GM21723 (cell line): Measurements from ENCODE around the gene RBPJL.
"Not testable (repeated sequence)": the region's sequence is repeated elsewhere in the genome, so short reads cannot be mapped to it uniquely, and the experiment has no call there.

Experiments used
- ATAC-seq: cut with Tn5 transposase; IDR thresholded peaks from one replicate; pipeline ENCODE4 v1.9.1; 2021; ENCODE audit warnings: mild to moderate bottlenecking, moderate library complexity; ENCODE audit not compliant: unreplicated experiment

The RBPJL gene

DNA sequence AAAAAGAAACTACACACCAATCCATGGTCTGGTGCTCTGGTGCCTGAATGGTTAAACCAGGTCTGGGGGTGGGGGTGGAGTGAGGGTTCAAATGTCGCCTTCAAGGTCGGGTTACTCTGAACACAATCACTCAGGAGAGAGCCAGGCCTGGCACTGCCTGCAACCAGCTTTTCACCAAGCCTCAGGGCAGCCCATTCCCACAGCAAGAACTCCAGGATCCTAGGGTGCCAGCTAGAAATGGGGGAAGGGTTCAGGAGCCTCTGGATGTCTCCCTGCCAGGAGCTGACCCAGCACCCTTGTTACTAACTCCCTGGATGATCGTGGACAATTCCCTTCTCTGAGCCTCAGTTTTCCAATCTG, 34.9 kb downstream of the RBPJL start:
- no peak for ATAC-seq

DNA sequence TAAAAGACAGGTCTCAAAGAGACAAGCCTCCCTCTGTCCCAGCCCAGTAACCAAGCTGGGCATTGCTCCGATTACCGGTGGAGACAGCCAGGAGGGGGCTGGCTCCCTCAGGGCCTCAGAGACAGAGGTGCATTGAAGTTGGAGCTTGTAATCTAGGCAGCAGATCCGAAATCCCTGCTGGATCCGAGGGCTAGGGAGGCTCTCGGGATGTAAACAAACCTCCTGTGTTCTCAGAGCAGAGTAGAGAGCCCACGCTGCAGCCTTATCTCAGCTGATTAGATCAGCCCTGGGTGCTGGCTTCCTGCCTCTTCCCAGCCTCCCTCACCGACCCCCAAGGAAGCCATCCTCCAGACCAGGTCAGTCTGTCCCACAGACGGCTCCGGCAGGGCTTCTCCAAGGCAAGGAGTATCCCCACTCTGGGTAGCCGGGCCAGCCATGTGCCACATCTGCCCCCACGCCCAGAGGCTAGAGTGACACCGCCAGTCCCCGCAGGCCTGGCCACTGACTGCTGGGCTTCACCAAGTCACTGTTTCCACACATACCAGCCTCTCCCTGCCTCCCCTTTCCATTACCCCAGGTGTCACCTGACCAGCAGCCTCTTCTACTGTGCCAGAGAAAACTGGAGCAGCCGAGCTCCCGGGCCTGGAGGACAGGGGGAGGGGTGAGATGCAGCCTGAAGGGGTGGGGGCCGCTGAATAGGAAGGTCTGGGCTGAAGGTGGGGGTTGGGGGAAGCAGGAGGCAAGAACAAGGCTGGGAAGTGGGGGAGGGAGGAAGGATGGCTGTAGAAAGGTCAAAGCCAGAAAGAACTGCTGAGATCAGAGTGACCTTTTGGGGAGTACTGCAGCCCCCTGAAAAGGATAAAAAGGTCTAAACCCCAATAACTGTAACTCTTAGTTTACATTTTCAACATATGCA, 35.6 kb downstream of the RBPJL start:
- ATAC-seq, result no peak

DNA sequence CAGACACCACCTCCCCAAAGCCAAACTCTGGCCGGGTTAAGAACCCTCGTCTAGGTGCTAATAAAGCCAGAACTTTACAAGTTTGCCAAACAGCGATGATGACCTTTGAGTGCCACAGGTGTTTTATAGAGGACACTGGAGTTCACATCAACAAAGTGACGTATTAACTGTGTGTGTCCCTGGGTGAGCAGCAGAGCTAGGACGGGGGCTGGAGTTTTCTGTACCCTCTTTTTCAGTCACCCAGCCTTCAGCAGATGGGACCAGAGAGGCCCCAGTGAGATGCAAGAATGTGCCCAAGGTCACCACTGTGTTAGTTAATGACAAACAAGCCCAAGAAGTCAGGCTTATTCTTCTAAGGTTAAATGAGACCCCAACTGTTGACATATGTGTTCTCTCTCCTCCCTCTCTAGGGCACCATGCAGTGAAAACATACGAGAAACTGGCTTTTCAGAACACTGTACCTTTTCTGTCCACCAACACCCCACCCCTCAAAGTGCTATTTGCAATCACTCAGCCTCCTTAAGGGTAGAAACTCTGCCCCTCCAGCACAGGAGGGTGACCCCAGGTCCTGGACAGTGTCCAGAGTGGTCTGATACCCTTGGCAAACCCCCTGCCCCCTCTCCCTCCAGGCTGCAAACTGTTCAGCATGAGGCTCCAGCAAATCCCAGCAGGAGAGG, 36.4 kb downstream of the RBPJL start:
- ATAC-seq, result no peak

DNA sequence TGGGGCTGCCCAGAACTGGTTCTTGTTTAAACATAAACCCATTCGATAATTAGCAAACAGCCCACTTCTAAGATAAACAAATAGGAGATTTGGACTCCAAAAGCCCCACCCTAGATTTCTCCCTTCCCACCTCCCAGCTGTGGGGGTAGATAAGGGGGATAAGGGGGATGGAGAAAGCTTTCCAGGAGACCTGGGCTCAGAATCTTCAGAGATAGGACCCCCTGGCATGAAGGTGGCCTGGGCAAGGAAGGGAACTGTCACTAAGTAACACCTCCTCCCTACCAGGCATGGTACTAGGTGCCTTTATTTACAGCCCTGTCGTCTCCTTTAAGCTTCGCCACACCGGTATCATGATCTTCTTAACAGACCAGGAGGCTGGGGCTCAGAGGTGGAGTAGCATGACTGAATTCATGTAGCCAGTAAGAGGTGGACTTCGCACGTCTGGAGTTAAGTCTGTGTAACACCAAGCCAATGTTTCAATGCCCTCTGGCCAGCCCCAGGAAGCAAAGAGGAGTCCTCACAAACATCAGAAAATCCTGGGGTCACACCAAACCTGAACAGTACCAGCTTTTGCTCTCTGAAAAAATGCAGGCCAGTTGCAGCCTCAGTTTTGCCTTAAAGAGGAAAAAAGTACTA, 37.0 kb downstream of the RBPJL start:
- ATAC-seq, result no peak

DNA sequence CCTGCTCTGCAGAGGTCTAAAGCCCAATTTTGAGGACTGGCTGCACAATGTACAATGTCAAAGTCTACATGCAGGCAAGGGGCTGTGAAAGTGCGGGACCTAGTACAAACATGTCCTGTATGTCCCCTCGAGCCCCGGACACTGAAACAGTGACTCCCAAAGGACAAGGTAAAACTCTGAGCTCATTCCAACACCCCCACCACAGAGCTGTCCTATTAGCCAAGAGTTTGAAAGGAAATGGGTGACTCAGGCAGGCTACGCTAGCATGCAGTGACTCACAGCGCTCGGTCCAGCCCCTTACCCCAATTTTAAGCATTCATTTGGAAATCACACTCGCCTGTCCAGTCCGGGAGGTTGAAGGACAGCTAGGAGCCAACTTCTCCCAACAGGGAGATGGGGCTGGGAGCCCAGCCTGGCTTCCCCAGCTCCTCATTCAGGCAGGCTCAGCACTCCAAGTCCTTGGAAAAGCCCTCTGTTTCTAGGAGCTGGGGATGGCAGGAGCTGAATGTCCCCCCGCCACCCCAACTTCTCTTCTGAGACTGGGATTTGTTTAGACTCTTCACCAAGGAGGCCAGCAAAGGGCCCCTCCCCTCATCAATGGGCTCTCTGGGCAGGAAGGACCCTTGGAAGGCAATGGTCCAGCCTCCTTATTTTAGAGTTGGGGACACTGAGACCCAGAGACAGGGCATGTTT, 37.7 kb downstream of the RBPJL start:
- no peak for ATAC-seq

DNA sequence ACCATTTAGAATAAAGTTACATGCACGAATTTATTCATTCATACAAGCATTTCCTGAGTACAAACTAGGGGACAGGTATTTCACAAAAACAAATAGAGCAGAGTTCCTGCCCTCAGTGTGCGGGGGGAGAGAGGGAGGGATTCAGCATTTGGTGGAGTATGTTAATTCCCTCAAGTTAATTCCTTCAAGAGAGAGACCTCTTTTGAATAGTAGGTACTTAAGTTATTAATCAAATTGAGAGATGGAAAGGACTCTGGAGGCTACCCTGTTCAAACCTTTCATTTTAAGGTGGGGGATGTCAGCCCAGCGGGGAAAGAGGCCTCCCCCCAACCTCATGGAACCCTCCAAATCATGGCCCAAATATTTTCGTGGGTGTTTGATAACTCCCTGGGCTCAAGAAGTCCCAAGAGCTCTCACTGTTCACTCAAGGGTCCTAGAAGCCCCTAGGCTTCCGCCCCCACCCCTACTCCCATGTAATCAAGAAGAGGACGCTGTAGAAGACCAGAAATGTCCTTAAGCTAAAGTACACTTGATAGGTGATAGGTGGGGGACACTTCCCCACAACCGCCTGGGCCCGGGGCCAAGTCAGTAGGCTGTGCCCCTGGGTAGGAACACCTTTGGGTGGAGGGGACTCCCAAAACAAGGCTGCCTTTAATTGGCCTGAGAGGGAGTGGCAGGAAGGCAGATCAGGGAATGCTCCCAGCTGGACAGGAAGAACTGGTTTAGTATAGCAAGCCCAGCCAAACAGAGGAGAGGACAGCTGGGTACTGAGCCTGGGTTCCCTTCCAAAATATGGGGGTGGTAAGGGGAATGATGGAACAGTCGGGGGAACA, 38.7 kb downstream of the RBPJL start:
- no peak for ATAC-seq

DNA sequence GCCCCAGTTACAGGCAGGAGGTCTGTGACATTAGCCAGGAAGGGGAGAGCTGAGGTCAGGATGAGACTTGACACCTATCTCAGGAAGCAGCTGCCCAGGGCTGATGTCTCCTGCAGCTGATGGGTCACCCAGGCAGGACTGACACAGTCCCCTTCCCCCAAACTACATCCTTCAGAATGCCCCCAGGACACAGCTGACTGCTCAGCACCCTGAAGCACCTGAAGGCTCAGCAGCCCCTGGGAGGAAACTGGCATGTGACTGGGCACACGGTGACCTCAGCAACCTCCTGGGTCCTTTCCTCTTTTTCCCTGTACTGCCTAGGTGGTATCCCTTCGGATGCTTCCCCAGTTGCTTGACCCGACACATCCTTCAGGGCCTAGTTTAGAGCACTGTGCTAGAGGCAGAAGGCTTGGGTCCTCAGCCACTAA, 39.7 kb downstream of the RBPJL start:
- ATAC-seq, result no peak

DNA sequence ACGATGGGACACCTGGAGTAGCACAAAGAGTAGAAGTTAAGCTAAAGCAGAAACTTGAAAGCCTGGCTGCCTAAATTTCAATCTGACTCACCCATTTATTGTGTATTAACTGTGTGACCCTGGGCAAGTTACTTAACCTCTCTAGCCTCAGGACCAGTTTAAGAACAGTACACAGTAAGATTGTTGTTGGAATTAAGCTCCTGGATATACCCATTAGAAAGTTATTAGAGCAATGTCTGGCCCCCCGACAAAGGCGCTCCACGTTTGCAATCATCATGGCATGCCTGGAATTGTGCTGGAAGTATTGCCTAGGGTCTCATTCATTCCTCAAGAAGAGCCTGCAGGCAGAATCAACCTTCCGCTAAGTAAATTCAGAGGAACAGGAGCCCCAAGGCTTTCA, 40.2 kb downstream of the RBPJL start:
- ATAC-seq, result no peak

DNA sequence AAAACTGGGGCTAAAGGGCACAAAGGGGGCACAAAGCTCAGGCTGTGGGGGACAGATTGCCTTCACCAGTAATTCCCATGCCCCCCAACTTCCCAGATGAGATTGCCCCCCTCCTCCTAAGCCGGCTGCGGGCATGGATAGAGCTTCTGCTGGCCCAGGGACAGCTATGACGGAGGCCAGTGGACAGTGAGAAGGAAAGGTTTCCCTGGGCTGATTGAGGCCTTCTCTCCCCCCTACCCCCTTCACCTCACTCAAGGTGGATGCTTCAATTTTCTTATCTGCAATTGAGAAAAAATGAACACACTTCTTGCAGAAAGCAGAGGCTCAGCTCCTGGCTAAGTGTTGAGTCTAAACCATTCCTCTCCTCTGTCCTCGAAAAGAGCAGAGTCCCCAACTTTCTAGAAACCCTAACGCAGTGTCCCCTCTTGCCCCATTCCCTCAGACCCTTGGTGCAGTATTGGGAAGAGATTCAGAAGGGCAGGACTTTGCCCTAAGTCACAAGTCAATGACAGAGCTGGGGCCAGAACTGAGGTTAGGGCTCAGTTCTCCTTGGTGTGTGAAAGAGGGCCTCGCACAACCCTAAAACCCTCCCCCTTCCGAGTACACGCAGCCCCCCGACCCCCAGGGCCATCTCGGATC, 40.8 kb downstream of the RBPJL start:
- ATAC-seq, result no peak

DNA sequence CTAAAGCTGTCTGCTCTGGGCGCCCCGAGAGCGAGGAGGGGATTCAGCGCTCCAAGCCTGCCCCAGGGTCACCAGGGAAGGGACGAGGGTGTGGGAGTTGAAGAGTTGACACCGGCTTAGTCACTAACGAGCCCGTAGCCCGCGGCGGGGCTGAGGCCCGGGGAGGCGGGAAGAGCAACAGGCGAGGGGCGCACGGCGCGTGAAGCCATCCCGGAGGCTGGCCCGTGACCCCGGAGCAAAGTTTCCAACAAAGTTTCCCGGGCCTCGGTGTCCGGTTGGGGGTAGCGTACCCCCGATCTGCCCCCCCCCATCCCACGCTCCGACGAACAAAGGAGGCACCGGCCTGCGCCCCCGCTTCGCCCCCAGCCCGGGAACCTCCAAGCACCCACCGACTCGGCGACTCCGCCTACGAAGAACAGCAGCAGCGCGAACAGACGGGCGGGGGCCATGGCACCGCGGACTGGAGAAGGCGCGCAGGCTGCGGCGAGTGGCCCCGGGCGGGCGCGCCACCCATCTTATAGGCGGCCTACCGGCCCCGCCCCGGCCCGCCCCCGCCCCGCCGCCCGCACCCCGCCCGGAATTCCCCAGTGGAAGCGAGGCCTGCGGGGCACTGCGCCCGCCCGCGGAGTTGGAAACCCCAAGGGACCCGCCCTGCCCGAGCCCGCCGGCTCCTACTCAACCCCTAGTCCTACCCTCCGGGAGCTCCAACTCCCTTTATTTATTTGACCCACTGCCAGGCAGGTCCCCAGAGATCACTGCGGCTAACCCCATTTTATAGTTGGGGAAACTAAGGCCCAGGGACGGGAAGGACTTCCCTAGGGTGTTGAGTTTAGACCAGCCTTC, 41.5 kb downstream of the RBPJL start, which contains the start of gene SDC4:
Gene SDC4 (minus strand): TSS at position 489 of the 843 bp plus-strand sequence. CDS start 40 bp downstream, at position 449.
- no peak for ATAC-seq

DNA sequence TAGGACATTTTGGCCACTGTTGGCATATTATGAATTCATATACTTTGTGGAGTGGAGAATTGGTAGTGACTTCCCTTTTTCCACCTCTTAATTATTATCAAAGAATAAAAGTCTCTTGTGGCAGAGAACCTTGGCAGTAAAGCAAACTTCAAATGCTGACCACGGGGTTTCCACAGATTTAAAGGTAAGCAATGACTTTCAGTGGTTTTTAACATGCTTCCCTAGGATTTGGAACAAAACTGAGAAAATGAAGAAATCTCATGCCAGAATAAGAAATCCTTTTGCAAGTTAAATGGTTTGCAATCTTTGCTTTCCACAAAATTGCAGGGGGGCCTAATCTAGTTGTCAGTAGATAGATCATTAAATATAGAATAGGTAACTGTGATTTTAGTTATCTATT, 43.6 kb downstream of the RBPJL start:
- no peak for ATAC-seq

DNA sequence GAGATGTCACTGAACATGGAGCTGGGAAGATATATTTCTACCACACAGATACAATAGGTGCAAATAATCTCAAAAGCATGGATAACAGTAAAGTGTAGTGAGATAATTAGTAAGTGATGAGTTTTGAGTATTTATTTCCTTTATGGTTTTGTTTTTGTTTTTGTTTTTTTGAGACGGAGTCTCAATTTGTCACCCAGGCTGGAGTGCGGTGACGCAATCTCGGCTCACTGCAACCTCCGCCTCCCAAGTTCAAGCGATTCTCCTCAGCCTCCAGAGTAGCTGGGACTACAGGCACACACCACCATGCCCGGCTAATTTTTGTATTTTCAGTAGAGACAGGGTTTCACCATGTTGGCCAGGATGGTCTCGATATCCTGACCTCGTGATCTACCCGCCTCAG, 44.2 kb downstream of the RBPJL start:
- not testable (repeated sequence) for ATAC-seq

DNA sequence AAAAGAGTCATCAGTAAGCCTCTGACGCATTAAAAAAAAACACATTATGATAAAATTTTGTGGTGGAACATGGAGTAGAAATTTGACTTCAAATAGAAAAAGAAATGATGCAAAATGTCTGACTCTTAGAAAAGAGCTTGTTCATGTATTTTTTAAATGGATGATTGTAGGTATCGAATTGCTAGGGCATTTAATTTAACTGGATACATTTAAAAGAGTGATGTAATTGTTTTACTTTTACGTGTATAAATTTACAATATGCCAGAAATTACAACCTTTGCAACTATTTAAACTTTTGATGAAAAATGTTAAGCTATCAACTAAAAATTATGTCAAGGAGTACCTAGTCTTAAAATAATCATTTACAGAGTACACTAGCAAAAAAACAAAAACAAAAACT, 46.1 kb downstream of the RBPJL start:
- ATAC-seq, result no peak

DNA sequence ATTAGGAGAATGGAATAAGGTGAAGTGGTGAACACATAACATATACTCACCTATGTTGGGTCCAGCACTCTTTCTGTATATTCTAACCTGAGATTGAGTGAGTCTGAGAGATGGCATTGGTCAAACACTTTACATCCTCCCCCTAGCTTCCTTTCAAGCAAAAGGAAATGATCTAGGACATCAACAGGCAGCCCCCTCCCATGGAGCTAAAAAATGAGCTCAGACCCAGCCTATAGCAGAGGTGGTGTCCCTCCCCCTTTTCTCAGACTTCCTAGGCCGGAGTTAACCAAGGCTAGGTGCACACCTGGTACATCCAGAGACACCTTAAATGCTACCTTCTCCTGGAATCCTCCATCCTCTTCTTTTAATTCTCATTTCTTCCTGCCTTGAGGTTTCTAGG, 47.1 kb downstream of the RBPJL start:
- ATAC-seq, result no peak

DNA sequence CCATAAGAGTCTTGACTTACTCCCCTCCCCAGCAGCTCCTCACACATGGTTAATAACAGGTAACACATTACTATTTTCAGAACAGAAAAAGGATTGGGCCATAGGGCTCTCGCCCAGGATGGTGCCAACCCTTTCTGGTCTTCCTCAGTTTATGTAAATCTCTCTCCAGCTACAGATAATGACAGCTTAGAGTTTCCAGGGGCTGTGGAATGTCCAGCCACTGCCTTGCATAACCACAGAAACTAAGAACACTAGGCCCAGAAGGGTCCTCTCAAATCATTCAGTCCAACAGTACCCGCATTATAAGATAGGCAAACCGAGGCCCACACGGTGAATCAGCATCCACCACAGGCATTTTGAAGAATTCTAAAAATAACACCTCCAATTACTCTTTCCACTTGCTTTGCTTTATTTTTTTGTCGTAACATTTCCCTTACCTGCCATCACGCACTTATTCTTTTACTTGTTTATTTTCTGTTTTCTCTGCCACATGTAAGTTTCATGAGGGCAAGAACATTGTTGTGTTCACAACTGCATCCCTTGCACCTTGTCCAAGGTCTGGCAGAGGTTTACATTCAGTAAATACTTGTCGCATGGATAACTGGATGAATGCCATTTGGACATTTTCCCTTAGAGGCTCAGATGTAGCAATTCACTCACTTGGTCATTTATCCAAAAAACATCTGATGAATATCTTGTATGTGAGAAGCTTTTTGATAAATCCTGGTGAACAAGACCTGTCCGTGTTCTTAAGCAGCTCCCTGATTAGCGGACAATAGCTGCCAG, 48.0 kb downstream of the RBPJL start:
- ATAC-seq, result no peak

DNA sequence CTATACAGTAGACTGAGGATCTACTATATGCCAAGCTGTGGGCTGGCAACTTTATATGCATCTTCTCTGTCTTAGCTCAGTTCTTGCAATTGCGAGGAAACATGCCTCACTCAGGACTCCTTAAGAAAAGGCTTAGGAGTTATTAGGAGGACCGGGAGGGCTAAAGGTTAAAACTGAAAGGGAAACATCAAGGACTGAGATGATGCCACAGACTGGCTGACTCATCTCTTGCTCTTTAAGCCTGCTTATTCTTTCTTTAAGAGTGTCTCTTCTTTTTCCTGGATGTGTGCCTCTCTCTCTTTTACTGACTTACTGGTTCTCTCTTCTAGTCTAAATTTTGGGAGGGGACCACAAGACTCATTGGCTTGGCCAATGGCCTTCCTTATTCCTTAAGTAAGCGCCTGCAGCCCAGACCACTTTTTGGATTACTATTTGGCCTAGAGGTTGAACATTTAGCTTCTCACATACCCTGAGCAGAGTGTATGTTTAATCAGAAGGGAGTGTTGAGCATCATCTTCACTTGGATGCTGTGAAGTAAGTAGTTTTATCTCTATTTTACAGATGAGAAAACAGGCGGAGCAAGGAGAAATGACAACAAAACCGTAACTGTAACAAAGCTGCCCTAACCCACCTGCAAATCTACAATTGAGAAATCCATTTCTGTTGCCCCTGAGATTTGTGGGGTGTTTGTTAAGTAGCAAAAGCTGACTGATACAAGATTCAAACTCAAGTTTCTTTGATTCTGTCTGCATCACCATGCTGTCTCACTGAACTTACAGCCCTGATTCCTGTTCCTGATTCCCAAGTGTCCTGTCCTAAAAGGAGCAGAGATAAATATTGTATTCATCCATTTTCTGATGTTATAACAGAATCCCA, 48.8 kb downstream of the RBPJL start:
- ATAC-seq, result no peak
